Measurements from ENCODE around the gene TIMM50.

Gene TIMM50

DNA sequence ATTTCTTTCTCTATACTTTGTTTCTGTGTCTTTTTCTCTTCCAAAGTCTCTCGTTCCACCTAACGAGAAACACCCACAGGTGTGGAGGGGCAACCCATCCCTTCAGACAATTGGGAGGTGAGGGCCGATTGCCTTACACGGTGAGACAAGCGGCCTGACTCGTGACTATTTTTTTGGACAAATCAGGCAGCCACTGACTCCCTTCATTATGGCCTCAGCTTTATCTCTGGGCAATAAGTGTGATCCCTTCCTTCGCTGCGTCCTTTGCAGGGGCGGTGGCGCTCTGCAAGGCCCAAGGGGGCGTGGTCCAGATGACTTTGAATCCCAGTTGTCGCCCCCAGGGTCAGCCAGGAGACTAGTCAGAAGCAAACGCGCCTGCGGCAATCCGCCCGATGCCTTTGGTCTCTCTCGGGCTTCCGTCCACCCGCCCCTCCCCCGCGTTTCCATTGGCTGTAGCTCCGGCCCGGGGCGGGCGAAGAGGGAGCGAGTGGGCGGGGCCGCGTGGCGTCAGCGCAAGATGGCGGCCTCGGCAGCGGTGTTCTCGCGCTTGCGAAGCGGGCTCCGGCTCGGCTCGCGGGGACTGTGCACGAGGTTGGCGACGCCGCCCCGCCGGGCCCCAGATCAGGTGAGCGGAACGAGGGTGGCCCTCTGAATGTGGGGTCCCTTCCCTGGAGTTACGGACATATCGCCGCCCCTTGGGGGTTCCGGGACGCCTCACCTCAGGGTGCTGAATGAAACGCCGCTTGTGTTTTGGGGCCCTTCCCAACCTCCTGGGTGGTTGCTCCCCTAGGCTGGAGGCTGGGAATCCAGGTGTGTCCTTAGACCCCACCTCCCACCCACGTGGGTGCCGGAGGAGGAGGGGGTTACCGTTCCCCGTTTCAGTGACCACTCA lies at the start of gene TIMM50:
TSS of gene TIMM50 (plus strand) at position 502 of the 892 bp plus-strand sequence. CDS start at position 518, 16 bp downstream.
- peak; percentile 89 for DNase-seq (ENCODE audit: low read depth)
- TF ChIP-seq CTCF (conservative IDR thresholded peaks at IDR 0.05; ENCODE audit: control insufficient read depth, insufficient read depth, low read depth, low read length) = no peak
- H3K4me3 ChIP-seq (ENCODE audit: control insufficient read depth, low read depth, low read length) = peak within 1 kb of the TSS; percentile 99

DNA sequence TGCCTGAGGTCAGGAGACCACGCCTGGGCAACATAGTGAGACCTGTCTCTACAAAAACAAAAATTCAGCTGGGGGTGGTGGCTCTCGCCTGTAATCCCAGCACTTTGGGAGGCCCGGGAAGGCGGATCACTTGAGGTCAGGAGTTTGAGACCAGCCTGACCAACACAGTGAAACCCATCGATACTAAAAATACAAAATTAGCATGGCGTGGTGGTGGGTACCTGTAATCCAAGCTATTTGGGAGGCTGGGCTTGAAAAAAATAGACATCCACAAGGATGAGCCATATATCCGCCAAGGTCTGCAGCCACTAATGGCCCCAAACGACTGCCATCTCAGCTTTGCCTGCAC lies 48.0 kb upstream of the TIMM50 start:
- no peak overlapping the region for H3K4me3 ChIP-seq (ENCODE audit: control insufficient read depth, low read depth, low read length)
- DNase-seq (ENCODE audit: low read depth) = no peak
- no peak for TF ChIP-seq CTCF (conservative IDR thresholded peaks at IDR 0.05; ENCODE audit: control insufficient read depth, insufficient read depth, low read depth, low read length)

GRCh38 chr19:39433480-39434079 lies 47.1 kb upstream of the TIMM50 start:
- no peak overlapping the region for H3K4me3 ChIP-seq (ENCODE audit: control insufficient read depth, low read depth, low read length)
- no peak for DNase-seq (ENCODE audit: low read depth)
- no peak for TF ChIP-seq CTCF (conservative IDR thresholded peaks at IDR 0.05; ENCODE audit: control insufficient read depth, insufficient read depth, low read depth, low read length)

DNA sequence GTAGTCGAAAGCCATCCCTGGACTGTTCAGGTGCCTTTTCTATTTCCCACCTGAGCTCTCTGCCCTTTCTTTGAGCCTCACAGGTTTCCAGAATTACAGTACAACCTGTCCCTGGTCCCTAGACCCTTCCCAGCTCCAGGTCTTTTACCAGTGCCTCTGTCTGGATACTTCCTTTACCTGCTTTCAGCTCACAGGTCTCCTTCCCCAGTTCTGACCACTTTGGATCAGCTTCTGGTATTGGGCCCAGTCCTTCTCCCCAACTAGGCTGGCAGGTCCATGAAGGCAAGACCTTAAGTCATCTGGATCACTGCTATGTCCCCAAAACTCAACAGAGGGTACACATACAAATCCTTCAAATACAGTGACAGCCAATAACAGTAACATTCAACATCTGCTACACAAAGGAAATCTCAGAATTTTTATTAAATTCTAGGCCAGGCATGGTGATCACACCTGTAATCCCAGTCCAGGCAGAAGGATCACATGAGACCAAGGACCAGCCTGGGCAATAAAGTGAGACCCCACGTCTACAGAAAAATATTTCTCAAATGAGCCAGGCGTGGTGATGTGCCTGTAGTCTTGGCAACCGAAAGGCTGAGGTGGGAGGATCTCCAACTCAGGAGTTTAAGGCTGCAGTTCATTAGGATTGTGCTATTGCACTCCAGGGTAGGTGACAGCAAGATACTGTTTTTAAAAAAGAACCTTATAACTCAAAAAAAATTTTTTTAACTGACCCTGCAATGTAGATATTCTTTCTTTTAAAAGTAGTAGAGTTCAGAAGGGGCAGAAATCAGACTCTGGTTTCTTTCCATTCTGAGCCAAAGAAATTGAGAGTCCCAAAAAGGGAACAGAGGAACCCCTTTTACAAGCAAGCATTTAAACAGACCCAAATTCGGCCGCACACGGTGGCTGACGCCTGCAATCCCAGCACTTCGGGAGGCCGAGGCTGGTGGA lies 46.2 kb upstream of the TIMM50 start:
- peak overlapping the region; percentile 99 for H3K4me3 ChIP-seq (ENCODE audit: control insufficient read depth, low read depth, low read length)
- TF ChIP-seq CTCF (conservative IDR thresholded peaks at IDR 0.05; ENCODE audit: control insufficient read depth, insufficient read depth, low read depth, low read length) = no peak
- peak; percentile 28 for DNase-seq (ENCODE audit: low read depth)

GRCh38 chr19:39435499-39436349 lies 44.9 kb upstream of the TIMM50 start, which contains the start of gene RPS16:
Gene RPS16 (minus strand): TSS chr19:39435949. CDS start chr19:39435895, 54 bp downstream.
- peak; percentile 95 for DNase-seq (ENCODE audit: low read depth)
- TF ChIP-seq CTCF (conservative IDR thresholded peaks at IDR 0.05; ENCODE audit: control insufficient read depth, insufficient read depth, low read depth, low read length) = no peak
- H3K4me3 ChIP-seq (ENCODE audit: control insufficient read depth, low read depth, low read length) = peak within 1 kb of the TSS; percentile 99
